GM19099 (cell line): ENCODE measurements around the gene VIT.

Experiments
- POLR2A ChIP-seq: IDR thresholded peaks from 3 replicates; pipeline ENCODE4 v1.6.1; 2011; ENCODE audit warnings: low read depth; ENCODE audit not compliant: insufficient read length; ENCODE audit errors: extremely low read depth

Gene VIT

GRCh38 chr2:36823862-36824261 lies 127.4 kb downstream of the VIT start:
- TF ChIP-seq POLR2A, result no peak

- no peak for TF ChIP-seq POLR2A
These were observed 127.8 kb downstream of the VIT start for GRCh38 chr2:36824273-36824672.

GRCh38 chr2:36831185-36831584 lies 134.7 kb downstream of the VIT start:
- no peak for TF ChIP-seq POLR2A

GRCh38 chr2:36834203-36834602 lies 137.7 kb downstream of the VIT start:
- TF ChIP-seq POLR2A, result no peak

- no peak for TF ChIP-seq POLR2A
These were observed 138.4 kb downstream of the VIT start for GRCh38 chr2:36834731-36835524.

- TF ChIP-seq POLR2A, result no peak
These were observed 143.6 kb downstream of the VIT start for GRCh38 chr2:36839976-36840617.

- TF ChIP-seq POLR2A, result no peak
These were observed 147.3 kb downstream of the VIT start for GRCh38 chr2:36843838-36844237.

GRCh38 chr2:36849265-36849664 lies 152.8 kb downstream of the VIT start:
- TF ChIP-seq POLR2A, result no peak

- no peak for TF ChIP-seq POLR2A
These were observed 157.7 kb downstream of the VIT start for GRCh38 chr2:36854241-36854640.

GRCh38 chr2:36855429-36855828 lies 158.9 kb downstream of the VIT start:
- no peak for TF ChIP-seq POLR2A

GRCh38 chr2:36857713-36858112 lies 161.2 kb downstream of the VIT start:
- no peak for TF ChIP-seq POLR2A

GRCh38 chr2:36858551-36859365 lies 162.3 kb downstream of the VIT start:
- no peak for TF ChIP-seq POLR2A

GRCh38 chr2:36859366-36859792 lies 162.9 kb downstream of the VIT start:
- no peak for TF ChIP-seq POLR2A

GRCh38 chr2:36861896-36862295 lies 165.4 kb downstream of the VIT start:
- no peak for TF ChIP-seq POLR2A
